H7 (cell line): ENCODE measurements around the gene ETS1. TPM values are rescaled to one million over a fixed set of nuclear protein-coding genes. Genes with fewer than 3 reads are reported as not detected.

ENCODE experiments used
- DNase-seq: peaks from one replicate; pipeline ENCODE4 v3.0.0; 2012
- H3K27me3 ChIP-seq: 2 replicates; pipeline ENCODE4 v1.6.0; 2011; ENCODE audit warnings: mild to moderate bottlenecking, low read length; ENCODE audit not compliant: control insufficient read depth, insufficient read depth
- H3K36me3 ChIP-seq: replicated peaks from 2 replicates; pipeline ENCODE4 v1.5.1; 2011; ENCODE audit warnings: low read length; ENCODE audit not compliant: control insufficient read depth, insufficient read depth
- H3K4me3 ChIP-seq: 2 replicates; pipeline ENCODE4 v1.5.1; 2011; ENCODE audit warnings: low read depth, mild to moderate bottlenecking, control low read depth, low read length, moderate library complexity; ENCODE audit not compliant: insufficient read depth
- total RNA-seq: library from RNA; depleted of rRNA; stranded (reverse); fragments of >200 nt; shearing (Covaris generic); gene quantifications from 2 replicates; pipeline ENCODE4 v1.2.3, GENCODE V29; 2014

Gene ETS1
- total RNA-seq, 1 experiment from 2014 or later: 24.1 TPM

- Histone ChIP-seq H3K4me3 (no peak overlapping the region), H3K27me3 (no peaks in the 10 kb centered on the region; the same call in 1 of the 2 replicates), H3K36me3 (no peaks in the 10 kb centered on the region)
- no peak for DNase-seq
These were observed 5.1 kb upstream of the ETS1 start for GRCh38 chr11:128592454-128592853.

GRCh38 chr11:128590587-128590986, 3.2 kb upstream of the ETS1 start:
- H3K4me3 ChIP-seq: no peak overlapping the region
- no peaks in the 10 kb centered on the region for H3K36me3 ChIP-seq
- no peak for DNase-seq
- no peaks in the 10 kb centered on the region; the same call in 1 of the 2 replicates for H3K27me3 ChIP-seq

GRCh38 chr11:128589998-128590397, 2.6 kb upstream of the ETS1 start:
- no peaks in the 10 kb centered on the region; the same call in 1 of the 2 replicates for H3K27me3 ChIP-seq
- DNase-seq: no peak
- H3K4me3 ChIP-seq: no peak overlapping the region
- H3K36me3 ChIP-seq: no peaks in the 10 kb centered on the region

DNA sequence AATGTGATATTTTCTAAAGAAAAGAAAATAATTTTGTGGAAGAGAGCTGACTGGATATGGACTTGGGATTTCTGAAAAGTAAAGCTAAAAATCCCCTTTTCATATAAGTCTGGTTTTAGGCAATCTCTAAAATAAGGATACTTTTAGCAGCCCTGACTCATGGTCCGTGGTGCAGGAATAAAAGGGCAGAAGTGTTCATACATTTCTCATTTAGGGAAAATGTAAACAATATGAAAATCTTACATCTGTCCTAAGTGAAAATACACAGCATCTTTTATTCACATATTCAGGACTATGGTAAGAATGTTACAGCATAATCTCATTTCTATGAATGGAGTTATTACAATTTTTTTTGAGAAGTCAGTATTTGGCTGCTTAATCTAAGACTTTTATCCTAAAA, 735 bp upstream of the ETS1 start:
- no peaks in the 10 kb centered on the region for H3K36me3 ChIP-seq
- no peak for DNase-seq
- no peaks in the 10 kb centered on the region for H3K27me3 ChIP-seq
- H3K4me3 ChIP-seq: no peak overlapping the region

- no peaks in the 10 kb centered on the region for H3K27me3 ChIP-seq
- H3K4me3 ChIP-seq: peak overlapping the region; percentile 41
- H3K36me3 ChIP-seq: no peaks in the 10 kb centered on the region
- no peak for DNase-seq
These were observed 669 bp downstream of the ETS1 start for GRCh38 chr11:128586689-128587088.

GRCh38 chr11:128585498-128586238, 1.7 kb downstream of the ETS1 start:
- Histone ChIP-seq H3K36me3 (no peaks in the 10 kb centered on the region), H3K27me3 (no peaks in the 10 kb centered on the region), H3K4me3 (peak overlapping the region; percentile 41)
- DNase-seq: no peak

DNA sequence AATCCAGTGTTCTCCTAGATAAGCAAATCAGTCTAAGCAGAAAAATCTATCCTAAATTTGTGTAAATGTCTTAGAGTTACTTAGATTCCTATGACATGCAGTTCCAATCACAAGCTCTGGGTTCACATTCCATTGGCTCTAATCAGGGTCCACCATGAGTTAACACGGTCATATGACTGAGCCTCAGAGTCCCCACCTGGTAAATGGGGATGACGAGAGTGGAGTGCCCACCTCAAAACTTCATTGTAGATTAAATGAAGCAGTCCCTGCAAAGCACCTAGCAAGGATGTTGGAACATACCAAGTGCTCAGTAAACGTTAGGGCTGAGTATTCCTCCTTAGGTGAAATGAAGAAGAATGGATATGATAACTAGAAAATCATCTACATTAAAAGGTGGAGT, 3.1 kb downstream of the ETS1 start:
- no peak for DNase-seq
- H3K27me3 ChIP-seq: no peaks in the 10 kb centered on the region
- no peaks in the 10 kb centered on the region for H3K36me3 ChIP-seq
- H3K4me3 ChIP-seq: no peak overlapping the region

GRCh38 chr11:128582496-128583366, 4.6 kb downstream of the ETS1 start:
- DNase-seq: peak; percentile 60
- no peaks in the 10 kb centered on the region for H3K36me3 ChIP-seq
- H3K27me3 ChIP-seq: no peaks in the 10 kb centered on the region
- H3K4me3 ChIP-seq: peak overlapping the region; percentile 40

- Histone ChIP-seq H3K4me3 (no peak overlapping the region), H3K27me3 (no peaks in the 10 kb centered on the region), H3K36me3 (no peaks in the 10 kb centered on the region)
- no peak for DNase-seq
These were observed 5.6 kb downstream of the ETS1 start for GRCh38 chr11:128581561-128582272.

DNA sequence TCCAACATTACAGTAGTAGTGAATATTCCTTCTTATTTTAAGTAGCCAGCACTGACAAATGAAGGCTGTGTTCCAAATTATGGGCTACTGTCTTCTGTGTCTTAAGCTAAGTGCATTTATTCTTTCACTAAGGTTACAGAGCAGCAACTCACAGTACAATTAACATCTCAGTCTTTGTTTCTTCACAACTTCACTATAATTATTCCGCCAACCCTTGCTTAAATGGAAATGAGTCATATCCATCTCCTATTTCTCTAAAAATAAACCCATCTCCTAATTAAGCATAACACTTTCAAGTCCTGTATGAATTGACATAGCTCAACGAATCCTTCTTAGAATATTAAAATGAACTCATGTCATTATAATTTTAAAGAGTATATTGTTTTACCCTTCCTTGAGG, 6.7 kb downstream of the ETS1 start:
- H3K27me3 ChIP-seq: no peaks in the 10 kb centered on the region
- no peaks in the 10 kb centered on the region for H3K36me3 ChIP-seq
- no peak overlapping the region for H3K4me3 ChIP-seq
- no peak for DNase-seq

DNA sequence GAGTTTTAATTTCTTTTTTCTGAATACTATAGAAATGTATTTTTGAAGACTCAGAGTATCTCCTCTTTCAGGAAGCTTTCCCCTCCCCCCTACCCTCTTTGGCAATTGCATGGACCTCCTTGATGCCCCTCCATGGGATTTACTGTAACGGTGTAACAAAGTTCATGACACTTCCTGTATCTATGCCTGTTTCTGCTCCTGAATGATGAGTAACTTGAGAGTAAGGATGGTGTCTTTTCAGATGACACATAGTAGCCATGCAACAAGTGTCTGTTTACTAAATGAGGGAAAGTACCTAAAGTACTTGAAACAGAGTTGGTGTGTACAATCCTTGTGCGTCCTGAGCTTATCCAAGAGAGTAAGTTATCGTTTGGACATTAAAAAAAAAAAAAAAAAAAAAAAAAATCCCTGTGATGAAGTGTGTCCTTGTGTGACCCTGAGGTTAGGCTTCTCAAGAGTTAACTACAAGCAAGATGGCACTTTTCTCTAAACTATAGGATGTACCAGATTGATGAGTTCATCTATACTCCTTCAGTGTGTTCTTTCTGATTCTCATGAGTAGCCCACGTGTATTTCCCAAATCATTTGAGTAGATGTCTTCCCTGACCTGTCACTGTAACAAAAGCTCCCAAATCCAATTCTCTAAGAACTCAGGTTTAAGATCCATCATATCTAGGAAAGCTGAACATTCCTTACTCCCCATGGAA, 7.4 kb downstream of the ETS1 start:
- DNase-seq: no peak
- Histone ChIP-seq H3K4me3 (no peak overlapping the region), H3K36me3 (no peaks in the 10 kb centered on the region; the same call in 1 of the 2 replicates), H3K27me3 (no peaks in the 10 kb centered on the region)

GRCh38 chr11:128576555-128576954, 10.8 kb downstream of the ETS1 start:
- H3K27me3 ChIP-seq: no peaks in the 10 kb centered on the region
- no peaks in the 10 kb centered on the region; the same call in 1 of the 2 replicates for H3K36me3 ChIP-seq
- DNase-seq: peak; percentile 54
- no peak overlapping the region for H3K4me3 ChIP-seq

GRCh38 chr11:128575961-128576350, 11.4 kb downstream of the ETS1 start:
- Histone ChIP-seq H3K4me3 (no peak overlapping the region), H3K36me3 (no peaks in the 10 kb centered on the region; the same call in 1 of the 2 replicates), H3K27me3 (no peaks in the 10 kb centered on the region)
- DNase-seq: no peak
